CD14-positive monocyte (primary cell): ENCODE measurements around the gene AKT1S1. TPM values are rescaled to one million over a fixed set of nuclear protein-coding genes. Genes with fewer than 3 reads are reported as not detected.

Source experiments
- DNase-seq, 3 donors: peaks; one replicate each; pipeline ENCODE4 v3.0.0-alpha.2; 2011 to 2022
- H2AFZ ChIP-seq: 2 replicates; pipeline ENCODE4 v1.6.0; 2012; ENCODE audit warnings: mild to moderate bottlenecking, low read depth, low read length, inconsistent platforms; ENCODE audit not compliant: insufficient read depth, poor library complexity, severe bottlenecking
- H3K27ac ChIP-seq, 2 donors: 1 replicate in 1 of 2; 2 replicates in 1 of 2; pipeline ENCODE4 v1.5.1; 2012 to 2013; ENCODE audit warnings: low read length in 2 of 2, control low read depth in 1 of 2, inconsistent platforms in 1 of 2, low read depth in 1 of 2, mild to moderate bottlenecking in 1 of 2
- H3K27me3 ChIP-seq, 2 donors: one replicate each; pipeline versions ENCODE4 v1.6.0 to v1.6.1; 2011 to 2013; ENCODE audit warnings: low read length in 2 of 2; ENCODE audit not compliant: control insufficient read depth in 2 of 2, insufficient read depth in 2 of 2
- H3K36me3 ChIP-seq, 2 donors: replicated peaks in 1 of 2; 1 replicate in 1 of 2; 2 replicates in 1 of 2; pipeline versions ENCODE4 v1.5.1 to v1.6.1; 2012 to 2013; ENCODE audit warnings: low read length in 2 of 2, control low read depth in 1 of 2, inconsistent platforms in 1 of 2, mild to moderate bottlenecking in 1 of 2; ENCODE audit not compliant: insufficient read depth in 2 of 2, control insufficient read depth in 1 of 2
- H3K4me1 ChIP-seq, 2 donors: 1 replicate in 1 of 2; 2 replicates in 1 of 2; pipeline versions ENCODE4 v1.5.1 to v1.6.1; 2012 to 2013; ENCODE audit warnings: low read length in 2 of 2, control low read depth in 1 of 2, inconsistent platforms in 1 of 2, mild to moderate bottlenecking in 1 of 2, moderate library complexity in 1 of 2; ENCODE audit not compliant: insufficient read depth in 2 of 2, control insufficient read depth in 1 of 2
- H3K4me2 ChIP-seq: replicated peaks from 2 replicates; pipeline ENCODE3; 2012; ENCODE audit warnings: low read length, moderate library complexity, mild to moderate bottlenecking; ENCODE audit not compliant: poor library complexity, severe bottlenecking; ENCODE audit errors: extremely low read depth
- H3K4me3 ChIP-seq, 3 experiments: fragments of 200-600 bp in 1 of 3; sonication (generic) in 1 of 3; replicated peaks in 1 of 3; 1 replicate in 2 of 3; 2 replicates in 1 of 3; pipeline ENCODE4 v1.5.1; 2011 to 2013; ENCODE audit warnings: low read length in 3 of 3, mild to moderate bottlenecking in 3 of 3, control low read depth in 2 of 3, low read depth in 2 of 3, inconsistent platforms in 1 of 3, moderate library complexity in 1 of 3
- H3K79me2 ChIP-seq: 2 replicates; pipeline ENCODE4 v1.6.0; 2012; ENCODE audit warnings: mild to moderate bottlenecking, control low read depth, inconsistent platforms, low read length, moderate library complexity; ENCODE audit not compliant: insufficient read depth
- H3K9ac ChIP-seq: 2 replicates; pipeline ENCODE4 v1.6.0; 2017; ENCODE audit warnings: low read length, mild to moderate bottlenecking; ENCODE audit not compliant: insufficient read depth, poor library complexity, severe bottlenecking
- H3K9me3 ChIP-seq, 2 donors: replicated peaks in 1 of 2; 1 replicate in 1 of 2; 2 replicates in 1 of 2; pipeline versions ENCODE4 v1.5.1 to v1.6.1; 2012 to 2013; ENCODE audit warnings: low read length in 2 of 2, control low read depth in 1 of 2; ENCODE audit not compliant: control insufficient read depth in 1 of 2, insufficient read depth in 1 of 2
- H4K20me1 ChIP-seq: 2 replicates; pipeline ENCODE4 v1.6.0; 2012; ENCODE audit warnings: mild to moderate bottlenecking, low read length, control low read depth, moderate library complexity; ENCODE audit not compliant: insufficient read depth
- H3K27ac Mint-ChIP-seq, 7 donors: one replicate each; pipeline ENCODE4 v1.8.0; 2020; ENCODE audit warnings: mild to moderate bottlenecking in 7 of 7, mixed read lengths in 7 of 7, moderate library complexity in 6 of 7, inconsistent platforms in 2 of 7
- H3K27me3 Mint-ChIP-seq, 3 donors: one replicate each; pipeline ENCODE4 v1.8.0; 2021 to 2022; ENCODE audit warnings: low read depth in 3 of 3, mild to moderate bottlenecking in 3 of 3, mixed read lengths in 3 of 3, moderate library complexity in 3 of 3, inconsistent platforms in 1 of 3
- H3K36me3 Mint-ChIP-seq, 2 donors: one replicate each; pipeline ENCODE4 v1.8.0; 2020; ENCODE audit warnings: mixed read lengths in 2 of 2, inconsistent platforms in 1 of 2, mild to moderate bottlenecking in 1 of 2
- H3K4me1 Mint-ChIP-seq: one replicate; pipeline ENCODE4 v1.8.0; 2020; ENCODE audit warnings: mild to moderate bottlenecking, mixed read lengths
- H3K4me3 Mint-ChIP-seq, 2 donors: one replicate each; pipeline ENCODE4 v1.8.0; 2020; ENCODE audit warnings: mild to moderate bottlenecking in 2 of 2, mixed read lengths in 2 of 2, moderate library complexity in 1 of 2
- H3K9me3 Mint-ChIP-seq, 7 donors: one replicate each; pipeline ENCODE4 v1.8.0; 2020 to 2022; ENCODE audit warnings: mixed read lengths in 7 of 7, mild to moderate bottlenecking in 6 of 7, moderate library complexity in 6 of 7, inconsistent platforms in 2 of 7
- CTCF ChIP-seq: fragments of 200-600 bp; IDR thresholded peaks from one replicate; pipeline ENCODE4 v1.8.0; 2022; ENCODE audit warnings: antibody characterized with exemption, mild to moderate bottlenecking
- WGBS: methylation state at CpG from one replicate; pipeline ENCODE4 v1.1.5; 2013; ENCODE audit warnings: missing lambda C conversion rate; ENCODE audit not compliant: insufficient coverage; 5-methylcytosine and 5-hydroxymethylcytosine counted together
- intact Hi-C, 2 donors: fragments of 100-400 bp; cut with micrococcal nuclease; formaldehyde crosslinking; loops; one replicate each; pipeline versions ENCODE4 v1.15.0 to v1.15.1; 2023
- polyA plus RNA-seq, 3 donors: library from polyadenylated mRNA; depleted of rRNA in 1 of 3; unstranded in 2 of 3; stranded (reverse) in 1 of 3; fragments of 300-500 nt in 2 of 3; fragments of >200 nt in 1 of 3; fragmentation: Illumina TruSeq in 2 of 3; gene quantifications; 1 replicate in 2 of 3; 2 replicates in 1 of 3; pipeline ENCODE4 v1.2.3, GENCODE V29; 2012 to 2021

AKT1S1 gene
- polyA plus RNA-seq, 3 donors, result 5.4 to 18.2 (median 6.6) TPM

- Histone ChIP-seq H3K27ac (peak overlapping the region; percentile 77 to 85), H2AFZ (peak overlapping the region; percentile 90), H3K4me3 (peak overlapping the region; percentile 43 to 99 (median 56)), H3K4me2 (peak overlapping the region; percentile 100), H3K79me2 (peaks cover 34% of the 10 kb centered on the region), H3K9me3 (no peaks in the 10 kb centered on the region), H3K9ac (peak overlapping the region; percentile 63), H3K27me3 (no peaks in the 10 kb centered on the region), H3K4me1 (peaks cover 51 to 59% of the 10 kb centered on the region in 2 donors), H4K20me1 (peaks cover 20% of the 10 kb centered on the region), H3K36me3 (peaks cover 0 to 4% of the 10 kb centered on the region in 2 donors)
- Mint-ChIP-seq H3K4me3 (no peak overlapping the region), H3K9me3 (no peaks in the 10 kb centered on the region), H3K4me1 (peaks cover 49% of the 10 kb centered on the region), H3K36me3 (peaks cover 17 to 45% of the 10 kb centered on the region in 2 donors), H3K27ac (peak overlapping the region in 4 of 7 donors; percentile 69 to 92 (median 79)), H3K27me3 (peaks cover 0 to 3% (median 0%) of the 10 kb centered on the region in 3 donors)
- WGBS, result under 1% methylated on average over 62 of the region's 67 CpGs
- no peak for TF ChIP-seq CTCF
- DNase-seq, result peak; percentile 98 to 100 (median 99)
- intact Hi-C loops, result loop anchor here (5.0 kb wide), 3 partner anchors 52 to 102 kb away; partner anchors contain the start of genes AP2A1 (in 1 of the 2), FUZ (in 1 of the 2) and MED25 (in 1 of the 2)
Observed at GRCh38 chr19:49869484-49870308, 7.5 kb downstream of the AKT1S1 start.

GRCh38 chr19:49869009-49869483 is 8.1 kb downstream of the AKT1S1 start:
- TF ChIP-seq CTCF, result no peak
- intact Hi-C loops, result loop anchor here (5.0 kb wide), 3 partner anchors 52 to 102 kb away; partner anchors contain the start of genes AP2A1 (in 1 of the 2), FUZ (in 1 of the 2) and MED25 (in 1 of the 2)
- Histone ChIP-seq H3K27ac (peak overlapping the region; percentile 77 to 85), H3K79me2 (peaks cover 34% of the 10 kb centered on the region), H3K4me3 (peak overlapping the region; percentile 20 to 99 (median 37)), H3K4me2 (peak overlapping the region; percentile 100), H3K27me3 (no peaks in the 10 kb centered on the region), H3K36me3 (peaks cover 2 to 11% of the 10 kb centered on the region in 2 donors), H4K20me1 (peaks cover 26% of the 10 kb centered on the region), H3K4me1 (peaks cover 51 to 60% of the 10 kb centered on the region in 2 donors), H2AFZ (peak overlapping the region; percentile 90), H3K9me3 (no peaks in the 10 kb centered on the region), H3K9ac (peak overlapping the region; percentile 52)
- Mint-ChIP-seq H3K4me3 (no peak overlapping the region), H3K4me1 (peaks cover 54% of the 10 kb centered on the region), H3K27ac (no peak overlapping the region), H3K27me3 (peaks cover 0 to 3% (median 0%) of the 10 kb centered on the region in 3 donors), H3K9me3 (no peaks in the 10 kb centered on the region), H3K36me3 (peaks cover 18 to 46% of the 10 kb centered on the region in 2 donors)
- WGBS, result 2% methylated on average over 12 of the region's 15 CpGs
- DNase-seq, result no peak
